GM18909 (cell line): ENCODE data around the gene BACH1.

Experiments
- ATAC-seq: cut with Tn5 transposase; IDR thresholded peaks from one replicate; pipeline ENCODE4 v1.9.1; 2021; ENCODE audit warnings: mild to moderate bottlenecking; ENCODE audit not compliant: unreplicated experiment, poor library complexity

BACH1 gene

DNA sequence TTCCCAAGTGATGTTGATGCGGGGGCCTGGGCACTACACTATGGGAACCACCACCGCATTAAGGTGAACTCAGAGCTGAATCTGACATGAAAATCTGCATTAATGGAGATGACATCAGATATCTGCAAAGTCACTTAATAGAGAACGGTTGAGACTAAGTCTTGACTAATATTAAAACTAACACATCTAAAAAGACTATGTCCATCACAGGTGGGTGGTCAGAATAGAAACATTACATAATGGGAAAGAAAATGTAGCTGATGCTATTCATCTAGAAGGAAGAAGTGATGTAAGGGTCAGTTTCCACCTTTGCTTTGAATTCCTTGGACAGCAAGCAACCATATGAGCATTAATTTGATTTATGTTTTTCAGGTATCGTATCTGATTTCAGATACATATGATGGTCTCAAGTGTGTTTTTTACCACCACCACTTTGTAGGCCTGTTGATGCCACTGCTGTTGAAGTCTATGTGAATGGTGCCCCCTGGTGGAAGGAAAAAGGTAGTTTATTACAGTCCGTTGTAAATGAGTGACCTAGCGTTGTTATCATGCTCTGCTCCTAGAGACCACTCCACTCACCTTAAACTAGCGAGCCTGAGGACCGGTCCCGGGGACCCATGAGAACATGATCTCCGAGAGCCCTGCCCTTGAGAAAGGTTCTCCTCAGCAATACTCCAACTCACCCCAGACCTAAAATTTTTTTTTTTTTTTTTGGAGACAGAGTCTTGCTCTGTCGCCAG lies 73.5 kb downstream of the BACH1 start:
- peak; percentile 84 for ATAC-seq

DNA sequence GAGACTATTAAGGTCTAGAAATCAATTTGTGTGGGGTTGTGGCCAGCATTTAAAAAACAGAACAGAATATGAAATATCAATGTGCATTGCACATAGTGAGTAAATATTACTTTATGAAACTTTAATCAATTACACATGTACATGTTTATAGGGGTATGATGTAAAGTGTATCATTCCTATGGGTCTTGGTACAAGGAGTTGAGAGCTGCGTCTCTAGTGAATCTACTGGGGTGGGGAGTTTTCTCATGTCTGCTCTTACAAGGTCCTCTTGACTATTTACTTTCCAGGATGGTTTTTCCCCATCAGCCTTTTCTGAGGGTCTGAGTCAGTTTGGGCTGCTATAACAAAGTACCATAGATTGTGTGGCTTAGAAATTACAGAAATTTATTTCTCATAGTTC lies 75.8 kb downstream of the BACH1 start:
- no peak for ATAC-seq

- ATAC-seq = peak; percentile 83
Measured at GRCh38 chr21:29376556-29376955, 77.8 kb downstream of the BACH1 start.

GRCh38 chr21:29377266-29377665 lies 78.5 kb downstream of the BACH1 start:
- no peak for ATAC-seq

DNA sequence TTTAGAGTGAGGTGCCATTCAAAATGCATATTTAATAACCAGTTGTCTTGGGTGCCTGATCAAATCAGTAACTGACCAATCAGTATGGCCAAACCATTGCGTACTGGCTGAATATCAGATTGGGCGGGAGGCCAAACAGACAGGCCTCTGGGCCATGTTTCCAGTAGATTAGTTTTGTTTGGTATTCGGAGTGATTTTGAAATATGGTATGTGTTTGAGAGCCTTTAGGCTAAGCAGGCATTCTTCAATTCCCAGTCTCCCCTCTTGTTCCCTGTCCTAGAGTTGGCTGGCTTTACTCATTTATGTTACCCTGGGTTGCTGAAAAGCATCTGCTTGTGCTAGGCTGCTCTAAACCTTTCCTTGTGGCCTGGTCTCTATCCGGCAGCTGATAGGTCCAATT lies 80.1 kb downstream of the BACH1 start:
- no peak for ATAC-seq

- ATAC-seq = no peak
Measured at GRCh38 chr21:29379517-29380054, 80.9 kb downstream of the BACH1 start.

DNA sequence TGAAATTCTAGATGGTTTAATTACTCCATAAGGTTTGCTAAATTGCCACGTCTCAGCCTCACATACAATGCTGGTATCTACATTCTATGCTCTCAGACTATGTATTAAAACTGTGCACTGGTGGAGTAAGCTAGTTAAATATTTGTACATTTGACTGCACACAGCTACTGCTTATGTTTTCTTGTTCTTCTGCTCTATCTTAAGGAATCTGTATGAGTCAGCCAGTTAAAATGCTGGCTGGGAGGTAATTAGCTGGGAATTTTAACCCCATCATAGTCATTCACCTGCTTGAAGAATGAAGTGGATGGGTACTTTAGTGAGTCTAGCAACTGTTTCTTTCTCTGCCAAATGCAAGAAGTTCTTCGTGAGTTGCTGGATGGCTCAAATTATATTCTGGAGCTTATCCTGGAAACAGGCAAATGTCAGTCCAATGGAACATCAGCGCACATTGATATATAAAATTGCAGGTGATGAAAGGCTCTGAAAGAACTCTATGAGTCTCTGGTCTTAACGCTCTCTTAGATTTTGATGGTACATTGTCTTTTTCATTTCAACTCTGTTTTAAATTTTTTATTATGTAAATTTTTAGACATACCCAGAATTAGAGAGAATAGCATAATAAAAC lies 83.4 kb downstream of the BACH1 start:
- ATAC-seq = no peak

DNA sequence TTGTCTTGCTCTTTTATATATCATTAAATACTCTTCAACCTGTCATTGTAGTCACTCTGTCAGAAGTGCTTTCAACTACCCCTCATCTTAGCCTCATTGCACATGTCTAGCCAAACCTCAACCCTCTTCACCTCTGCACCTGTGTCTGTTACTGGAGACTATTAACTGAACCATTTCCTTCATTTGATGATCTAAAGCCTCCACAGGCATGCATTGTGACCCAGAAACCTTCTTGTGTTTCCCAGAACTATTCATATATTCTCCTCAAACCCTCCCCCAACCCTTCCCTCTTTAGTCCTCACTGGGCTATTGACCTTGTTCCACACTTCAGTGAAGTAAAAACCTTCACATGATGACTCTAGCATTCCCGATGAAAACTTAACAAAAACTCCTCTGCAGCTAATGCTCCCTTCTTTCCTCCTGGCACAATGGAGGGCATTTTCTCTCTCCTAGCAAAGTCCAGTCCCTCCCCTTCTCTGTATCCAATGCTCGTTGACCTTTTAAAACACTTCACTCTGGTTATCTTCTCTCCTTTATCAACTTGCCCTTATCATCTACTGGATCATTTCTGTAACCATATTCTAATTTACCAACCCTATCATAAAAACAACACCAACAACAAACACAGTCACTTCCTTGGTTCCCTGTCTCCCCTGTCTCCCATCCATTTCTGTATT lies 86.1 kb downstream of the BACH1 start:
- ATAC-seq = no peak

- no peak for ATAC-seq
Measured at GRCh38 chr21:29385934-29386520, 87.3 kb downstream of the BACH1 start.

GRCh38 chr21:29386803-29387202 lies 88.1 kb downstream of the BACH1 start:
- ATAC-seq = no peak

DNA sequence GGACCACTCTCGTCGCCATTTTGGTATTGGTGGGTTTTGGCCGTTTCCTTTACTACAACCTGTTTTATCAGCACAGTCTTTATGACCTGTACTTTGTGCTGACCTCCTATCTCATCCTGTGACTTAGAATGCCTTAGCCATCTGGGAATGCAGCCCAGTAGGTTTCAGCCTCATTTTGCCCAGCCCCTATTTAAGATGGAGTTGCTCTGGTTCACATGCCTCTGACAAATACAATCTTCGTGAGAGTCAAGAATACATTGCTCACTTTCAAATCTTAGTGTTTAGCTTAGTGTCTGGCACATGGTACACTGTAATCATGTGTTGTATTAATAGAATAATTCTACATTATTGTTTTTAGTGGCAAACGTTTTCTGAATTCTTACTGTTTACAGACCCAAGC lies 88.9 kb downstream of the BACH1 start:
- ATAC-seq = no peak

- ATAC-seq = no peak
Measured at GRCh38 chr21:29389136-29389535, 90.4 kb downstream of the BACH1 start.

- no peak for ATAC-seq
Measured at GRCh38 chr21:29390778-29391177, 92.1 kb downstream of the BACH1 start.

GRCh38 chr21:29394051-29394450 lies 95.3 kb downstream of the BACH1 start:
- no peak for ATAC-seq
